Stimulated activated CD8-positive, alpha-beta memory T cell treated with anti-CD3 and anti-CD28 coated beads, Interleukin-7, amount 100 ng/mL, for 1 hour (primary cell): ENCODE measurements around the gene SLC23A2.
A peak's percentile ranks its signal among the peaks of the same experiment; 100 is the strongest.

Source experiments
- DNase-seq, 2 donors: peaks; one replicate each; pipeline ENCODE4 v3.0.0-alpha.2; 2020; ENCODE audit warnings: low read depth in 2 of 2

Gene SLC23A2

GRCh38 chr20:4966826-4967751 is 34.2 kb downstream of the SLC23A2 start:
- no peak for DNase-seq

- peak in 1 of 2 donors; percentile 15 for DNase-seq
Measured at GRCh38 chr20:4962241-4962855, 39.0 kb downstream of the SLC23A2 start.

DNA sequence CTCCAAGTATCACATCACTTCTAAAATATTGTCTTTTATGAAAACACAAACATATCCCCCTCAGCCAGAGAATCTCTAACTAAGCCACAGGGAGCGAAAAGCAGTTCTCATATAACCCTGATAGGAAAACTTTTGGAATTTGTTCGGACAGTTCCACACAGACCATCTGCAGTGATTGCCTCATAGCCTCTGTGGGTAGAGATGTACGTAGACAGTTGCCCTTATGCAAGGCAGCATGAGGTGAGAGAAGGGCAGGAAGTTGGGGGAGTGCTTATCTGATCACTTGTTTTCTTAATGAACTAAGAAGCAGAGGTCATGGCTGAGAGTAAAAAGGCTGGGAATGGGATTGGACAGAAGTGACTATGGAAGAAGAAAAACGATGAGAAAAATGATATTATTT is 39.6 kb downstream of the SLC23A2 start:
- no peak for DNase-seq

DNA sequence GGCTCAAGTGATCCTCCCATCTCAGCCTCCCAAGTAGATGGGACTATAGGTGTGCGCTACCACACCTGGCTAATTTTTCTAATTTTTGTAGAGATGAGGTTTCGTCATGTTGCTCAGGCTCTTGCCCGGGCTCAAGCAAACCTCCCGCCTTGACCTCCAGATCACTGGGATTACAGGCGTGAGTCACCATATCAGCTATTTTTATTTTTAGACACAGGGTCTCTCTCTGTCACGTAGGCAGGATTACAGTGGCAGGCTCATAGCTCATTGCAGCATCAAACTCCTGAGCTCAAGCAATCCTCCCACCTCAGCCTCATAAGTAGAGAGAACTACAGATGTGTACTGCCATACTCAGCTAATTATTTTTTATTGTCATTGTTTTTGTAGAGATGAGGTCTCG is 41.7 kb downstream of the SLC23A2 start:
- no peak for DNase-seq

DNA sequence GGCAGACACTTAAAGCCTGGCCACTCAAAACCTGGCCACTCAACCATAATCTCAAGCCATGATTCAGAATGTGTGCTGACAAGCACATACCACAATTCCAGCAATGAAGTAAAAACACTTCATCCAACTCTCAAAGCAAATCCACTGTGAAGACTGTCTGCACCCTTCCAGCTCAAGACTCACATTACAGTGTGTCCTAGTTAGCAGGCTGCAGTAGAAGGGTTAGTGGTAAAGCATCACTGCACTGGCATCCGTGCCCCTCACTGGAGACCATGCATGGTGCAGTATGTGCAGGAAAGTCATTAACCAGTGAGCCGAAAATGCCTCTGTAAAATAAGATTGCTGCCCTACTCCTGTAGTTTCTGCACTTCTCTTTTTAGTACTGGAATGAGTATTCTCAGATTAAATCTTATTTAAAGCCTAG is 43.4 kb downstream of the SLC23A2 start:
- DNase-seq = no peak

DNA sequence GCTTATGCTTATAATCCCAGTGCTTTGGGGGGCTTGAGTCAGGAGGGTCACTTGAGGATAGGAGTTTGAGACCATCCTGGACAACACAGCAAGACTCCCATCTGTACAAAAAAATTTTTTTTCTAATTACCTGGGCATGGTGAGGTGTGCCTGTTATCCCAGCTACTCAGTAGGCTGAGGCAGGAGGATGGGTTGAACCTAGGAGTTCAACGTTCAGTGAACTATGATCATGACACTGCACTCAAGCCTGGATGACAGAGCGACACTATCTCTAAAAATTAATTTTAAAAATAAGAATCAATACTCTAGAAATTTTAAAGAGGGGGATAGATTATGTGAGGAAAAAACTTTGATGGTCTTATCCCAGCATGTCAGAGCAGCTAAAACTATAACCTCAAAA is 44.1 kb downstream of the SLC23A2 start:
- DNase-seq = no peak

DNA sequence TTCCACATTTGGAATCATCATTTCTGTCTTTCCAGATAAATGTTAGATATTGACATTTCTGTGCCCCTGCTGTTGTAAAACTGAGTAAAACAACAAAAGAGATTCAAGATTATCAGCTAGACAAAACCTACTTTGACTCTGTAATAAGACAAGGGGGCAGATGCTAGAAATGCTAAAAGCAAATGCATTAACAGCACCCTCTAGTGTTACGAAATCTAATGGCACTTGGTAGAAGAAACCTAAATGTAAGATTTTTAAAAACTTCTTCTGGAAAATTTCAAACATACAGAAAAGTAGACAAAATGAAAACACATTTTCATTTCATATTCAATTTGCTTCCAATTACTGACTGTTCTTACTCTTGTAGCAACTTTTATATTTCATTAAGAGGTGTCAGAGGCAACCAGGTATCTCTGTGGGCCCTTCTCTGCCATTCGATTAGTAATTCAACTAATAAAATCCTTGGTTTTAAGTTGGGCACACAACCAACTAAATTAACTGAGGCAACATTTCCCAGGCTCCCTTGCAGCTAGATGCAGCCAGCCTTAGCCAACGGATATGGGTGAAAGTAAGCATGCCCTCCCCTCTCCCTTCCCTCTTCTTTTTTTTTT is 45.0 kb downstream of the SLC23A2 start:
- no peak for DNase-seq

DNA sequence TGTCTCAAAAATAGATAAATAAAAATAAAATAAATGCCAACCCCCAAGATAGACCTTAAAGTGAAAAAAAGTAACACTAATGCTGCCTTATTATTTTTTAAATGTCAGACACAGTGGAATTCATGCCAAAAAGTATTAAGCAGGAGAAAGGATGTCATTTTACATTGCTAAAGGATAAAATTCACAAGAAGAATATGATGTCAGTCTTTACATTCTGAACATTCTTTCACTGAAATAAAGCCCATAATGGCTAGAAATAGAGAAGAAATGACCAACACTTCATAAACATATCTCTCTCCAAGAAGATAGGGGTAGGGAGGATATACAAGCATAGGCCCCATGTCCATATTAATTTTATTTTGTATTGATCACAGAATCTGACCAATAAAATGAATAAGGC is 47.4 kb downstream of the SLC23A2 start:
- DNase-seq = no peak

DNA sequence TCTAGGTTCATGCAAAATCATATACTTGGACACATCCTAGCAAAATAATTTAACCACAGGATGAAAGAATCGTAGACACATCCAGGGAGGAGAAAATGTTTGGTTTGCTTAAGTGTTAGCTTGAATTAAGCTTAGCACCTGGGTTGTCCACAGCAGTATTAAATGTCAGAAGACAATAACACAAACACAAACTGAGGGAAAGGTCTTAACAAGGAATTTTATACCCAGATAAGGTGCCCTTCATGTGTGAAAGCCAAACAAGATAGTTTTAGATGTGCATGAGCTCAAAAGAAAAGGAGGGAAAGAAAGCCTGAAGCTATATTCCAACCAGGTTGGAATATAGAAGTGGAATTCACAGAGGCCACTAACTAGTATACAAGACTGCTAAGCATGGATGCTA is 49.1 kb downstream of the SLC23A2 start:
- no peak for DNase-seq

DNA sequence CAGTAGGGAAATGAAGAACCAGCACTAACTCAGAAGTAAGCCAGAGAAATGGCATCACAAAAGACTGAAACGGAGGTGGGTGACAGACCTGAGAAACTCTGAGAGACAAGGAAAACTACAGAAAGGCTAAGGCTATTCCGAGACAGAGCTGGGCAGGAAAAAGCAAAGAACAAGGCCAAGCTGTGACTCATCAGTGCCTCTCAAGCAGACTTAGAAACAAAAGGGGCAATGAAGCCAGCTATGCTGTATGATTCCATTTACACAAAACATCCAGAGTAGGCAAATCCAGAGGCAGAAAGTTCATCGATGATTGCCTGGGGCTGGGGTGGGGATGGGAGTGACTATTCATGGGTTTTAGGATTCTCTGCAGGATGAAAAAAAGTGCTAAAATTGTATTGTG is 50.0 kb downstream of the SLC23A2 start:
- DNase-seq = no peak

DNA sequence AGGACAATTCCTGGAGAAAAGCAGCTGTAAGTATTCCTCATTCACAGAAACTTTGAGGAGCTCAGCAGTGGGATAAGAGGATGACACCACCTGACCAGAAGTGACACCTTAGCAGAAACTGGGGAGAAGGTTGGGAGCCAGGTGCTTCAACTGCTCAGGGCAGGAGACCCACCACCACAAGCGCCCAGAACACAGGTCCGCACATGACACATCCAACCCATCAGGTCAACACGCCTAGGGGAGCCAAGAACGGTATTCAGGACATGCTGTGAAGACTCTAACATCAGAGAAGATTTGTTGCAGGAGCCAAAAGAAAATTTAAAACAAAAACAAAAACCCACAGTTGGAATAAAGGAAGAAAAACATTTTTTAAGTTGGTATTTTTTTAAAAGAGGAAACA is 50.5 kb downstream of the SLC23A2 start:
- DNase-seq = no peak

DNA sequence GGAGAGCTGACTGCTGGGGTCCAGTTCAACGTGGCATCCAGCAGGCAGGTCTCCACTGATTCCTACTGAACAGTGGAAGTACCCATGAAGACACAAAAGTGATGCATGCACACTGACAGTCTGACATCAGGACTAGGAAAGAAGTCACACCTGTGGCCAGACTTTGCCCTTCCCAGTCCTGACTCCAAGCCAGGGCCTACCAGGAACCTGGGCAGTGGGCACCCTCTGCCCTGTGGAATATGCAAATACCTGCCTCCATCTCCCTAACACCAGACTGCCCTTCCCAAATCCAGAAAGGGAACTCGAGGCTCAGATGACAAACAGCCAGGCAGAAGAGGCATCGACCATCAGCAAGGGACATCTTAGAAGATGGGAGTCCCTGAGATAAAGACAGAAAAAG is 50.9 kb downstream of the SLC23A2 start:
- no peak for DNase-seq

DNA sequence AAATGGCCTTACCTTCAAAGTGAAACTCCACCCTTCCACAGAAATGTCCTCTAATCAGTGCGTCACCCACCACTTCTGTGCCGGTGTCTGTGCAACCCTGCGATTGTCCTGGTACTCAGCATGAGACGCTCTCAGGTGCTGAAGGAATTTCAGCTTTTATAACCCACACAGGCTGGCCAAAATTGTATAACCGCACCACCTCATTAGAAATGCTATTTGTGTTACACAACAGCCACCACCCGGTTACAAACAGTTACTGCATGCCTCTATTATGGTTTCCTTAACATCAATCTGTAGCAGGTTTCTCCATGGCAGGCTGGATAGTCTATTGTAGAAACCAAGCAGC is 51.5 kb downstream of the SLC23A2 start:
- DNase-seq = no peak

GRCh38 chr20:4947817-4948559 is 53.3 kb downstream of the SLC23A2 start:
- DNase-seq = no peak

DNA sequence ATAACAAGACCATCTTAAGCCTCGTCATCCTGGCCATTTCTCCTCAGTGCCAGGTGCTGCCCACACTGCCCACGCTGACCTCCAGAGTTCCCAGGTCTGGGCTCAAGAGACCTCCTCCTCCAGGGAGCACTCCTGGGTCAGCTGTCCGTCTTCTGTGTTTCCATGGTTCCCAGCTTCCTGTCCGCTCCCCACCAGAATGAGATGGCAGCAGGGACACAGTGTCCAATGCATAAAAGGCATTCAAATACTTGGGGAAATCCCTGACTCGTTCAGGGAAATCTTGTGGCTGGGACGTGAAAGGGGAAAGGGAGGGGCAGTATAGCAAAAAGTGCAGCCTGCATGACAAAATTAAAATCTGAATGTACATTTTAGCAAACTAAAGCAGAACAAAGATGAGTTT is 54.3 kb downstream of the SLC23A2 start:
- DNase-seq = no peak

GRCh38 chr20:4946585-4946984 is 54.7 kb downstream of the SLC23A2 start:
- no peak for DNase-seq

DNA sequence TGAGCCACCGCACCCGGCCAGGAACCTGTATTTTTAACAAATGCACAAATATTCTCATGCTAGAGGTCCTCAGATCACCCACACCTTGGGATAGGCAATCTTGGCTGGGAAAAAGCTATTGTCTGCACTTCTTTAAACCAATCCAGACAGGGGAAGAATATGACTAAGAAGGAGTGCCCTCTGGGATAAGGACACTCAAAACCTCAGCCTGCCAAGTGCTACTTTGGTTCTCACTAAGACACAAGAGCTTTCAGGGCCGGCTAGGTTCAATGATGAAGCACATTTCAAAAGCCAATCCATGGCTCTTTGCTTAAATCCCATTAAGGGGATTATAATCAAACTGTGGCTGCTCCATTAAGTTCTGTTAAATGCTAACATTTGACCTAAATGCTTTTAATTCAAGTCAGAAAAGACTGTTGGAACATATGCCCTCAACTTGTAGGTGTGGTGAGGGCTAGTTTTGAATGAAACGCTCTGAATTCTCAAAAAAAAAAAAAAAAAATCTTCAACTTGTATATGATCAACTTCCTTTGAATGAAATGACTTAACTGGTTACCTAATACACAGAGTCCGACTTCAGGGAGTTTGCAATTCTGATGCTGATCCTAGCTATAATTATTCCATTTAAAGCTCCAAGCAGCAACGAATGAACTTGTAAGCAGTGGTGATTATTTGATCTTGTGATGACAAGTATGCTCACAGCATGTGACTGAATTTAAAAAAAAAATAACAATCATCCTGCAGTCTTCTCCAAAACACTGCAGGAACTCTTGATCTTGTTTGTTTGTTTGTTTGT is 56.6 kb downstream of the SLC23A2 start:
- DNase-seq = no peak

GRCh38 chr20:4942331-4942730 is 59.0 kb downstream of the SLC23A2 start:
- no peak for DNase-seq

DNA sequence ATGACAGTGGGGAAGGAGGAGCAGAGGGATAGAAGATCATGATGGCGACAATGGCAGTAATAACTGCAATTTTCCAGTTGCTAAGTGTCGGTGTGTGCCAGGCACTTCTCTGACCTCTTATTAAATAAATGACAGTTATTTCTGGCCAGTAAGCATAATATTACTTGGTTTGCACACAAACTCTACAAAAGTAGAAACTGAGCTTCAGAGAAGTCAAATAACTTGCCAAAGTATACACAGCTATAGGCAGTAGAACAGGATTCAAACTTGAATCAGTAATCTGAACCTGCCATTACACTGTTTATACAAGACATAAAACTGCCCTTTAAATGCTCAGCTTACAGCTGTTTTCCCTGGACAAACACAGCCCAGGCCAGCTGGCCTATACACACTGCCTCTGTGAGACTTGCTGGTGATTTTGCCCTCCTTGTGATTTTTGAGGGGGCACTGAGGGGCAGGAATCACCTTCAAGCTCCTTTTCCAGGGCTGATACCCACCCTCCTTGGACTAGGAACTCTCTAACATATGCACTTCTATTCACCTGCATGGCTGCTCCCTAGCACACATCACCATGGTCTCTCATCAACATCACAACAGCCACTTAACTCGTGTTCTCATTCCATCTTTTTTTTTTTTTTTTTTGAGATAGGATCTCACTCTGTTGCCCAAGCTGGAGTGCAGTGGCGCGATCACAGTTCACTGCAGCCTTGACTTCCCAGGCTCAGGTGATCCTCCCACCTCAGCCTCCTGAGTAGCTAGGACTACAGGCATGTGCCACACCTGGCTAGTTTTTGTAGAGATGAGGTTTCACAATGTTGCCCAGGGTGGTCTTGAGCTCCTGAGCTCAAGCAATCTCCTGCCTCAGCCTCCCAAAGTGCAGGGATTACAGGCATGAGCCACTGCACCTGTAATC is 63.6 kb downstream of the SLC23A2 start:
- no peak for DNase-seq

GRCh38 chr20:4936851-4937406 is 64.4 kb downstream of the SLC23A2 start:
- DNase-seq = no peak
